Iris pigment epithelial cell (primary cell): ENCODE data around the gene DRC7.

ENCODE experiments used
- DNase-seq: peaks from one replicate; pipeline ENCODE4 v3.0.0-alpha.2; 2011; ENCODE audit warnings: low read depth

DRC7 gene

GRCh38 chr16:57750796-57751538 is 56.4 kb downstream of the DRC7 start:
- no peak for DNase-seq

- DNase-seq: no peak
These were observed 57.1 kb downstream of the DRC7 start for GRCh38 chr16:57751539-57752202.

GRCh38 chr16:57752203-57752580 is 57.6 kb downstream of the DRC7 start:
- DNase-seq: no peak

- no peak for DNase-seq
These were observed 58.2 kb downstream of the DRC7 start for GRCh38 chr16:57752581-57753447.

- DNase-seq: no peak
These were observed 59.1 kb downstream of the DRC7 start for GRCh38 chr16:57753448-57754353.

- no peak for DNase-seq
These were observed 59.9 kb downstream of the DRC7 start for GRCh38 chr16:57754354-57755060.

GRCh38 chr16:57755061-57755684 is 60.6 kb downstream of the DRC7 start:
- DNase-seq: no peak

- no peak for DNase-seq
These were observed 61.3 kb downstream of the DRC7 start for GRCh38 chr16:57755726-57756423.

GRCh38 chr16:57756424-57757325 is 62.1 kb downstream of the DRC7 start:
- no peak for DNase-seq

GRCh38 chr16:57757326-57757786 is 62.8 kb downstream of the DRC7 start:
- peak; percentile 77 for DNase-seq

- no peak for DNase-seq
These were observed 63.3 kb downstream of the DRC7 start for GRCh38 chr16:57757883-57758282.

GRCh38 chr16:57758331-57759117 is 63.9 kb downstream of the DRC7 start:
- DNase-seq: no peak

GRCh38 chr16:57759131-57759530 is 64.5 kb downstream of the DRC7 start:
- DNase-seq: no peak

- no peak for DNase-seq
These were observed 65.1 kb downstream of the DRC7 start for GRCh38 chr16:57759541-57760356.

- no peak for DNase-seq
These were observed 66.0 kb downstream of the DRC7 start for GRCh38 chr16:57760357-57761160.

GRCh38 chr16:57761301-57761700 is 66.7 kb downstream of the DRC7 start:
- no peak for DNase-seq
